Suppressor macrophage treated with lipopolysaccharide for 4 hours (primary cell): ENCODE measurements around the gene TBL1X.

ENCODE experiments used
- DNase-seq: peaks from one replicate; pipeline ENCODE4 v3.0.0-alpha.2; 2020

TBL1X gene

GRCh38 chrX:9538544-9539045 is 73.7 kb downstream of the TBL1X start:
- no peak for DNase-seq

DNA sequence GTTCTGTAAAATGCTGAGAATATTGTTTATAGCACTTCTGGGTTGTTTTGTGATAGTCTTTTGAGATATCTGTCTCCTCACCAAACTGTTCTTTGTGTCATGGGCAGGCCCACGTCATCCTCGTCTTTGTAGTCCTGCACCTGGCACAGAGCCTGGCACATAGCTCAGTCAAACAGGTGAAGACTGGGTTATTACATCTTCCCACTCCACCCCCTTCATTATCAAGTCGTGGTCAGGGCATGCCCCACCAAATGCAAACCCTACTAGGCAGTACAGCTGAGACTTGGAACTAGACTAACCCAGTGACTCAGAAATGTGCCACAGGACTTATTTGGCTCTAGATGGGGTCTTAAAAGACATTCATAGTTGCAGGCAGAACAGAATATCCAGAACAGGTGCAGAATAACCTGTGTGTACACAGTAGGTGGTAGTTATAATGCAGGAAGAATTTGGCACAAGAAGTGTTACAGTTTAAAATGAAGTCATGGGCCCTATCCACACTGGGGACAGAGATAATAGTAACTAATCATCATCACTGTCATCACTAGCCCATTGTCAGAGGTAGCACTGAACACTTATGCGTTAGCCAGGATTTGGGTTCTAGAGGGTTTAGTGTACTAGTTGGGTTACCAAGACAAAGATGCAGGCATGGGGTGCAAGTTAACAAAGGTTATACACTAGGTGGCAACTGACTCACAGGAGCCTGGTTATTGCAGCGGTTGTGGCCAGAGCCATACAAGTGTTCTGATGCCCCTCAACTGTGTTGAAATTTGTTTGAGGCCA is 74.9 kb downstream of the TBL1X start:
- no peak for DNase-seq

DNA sequence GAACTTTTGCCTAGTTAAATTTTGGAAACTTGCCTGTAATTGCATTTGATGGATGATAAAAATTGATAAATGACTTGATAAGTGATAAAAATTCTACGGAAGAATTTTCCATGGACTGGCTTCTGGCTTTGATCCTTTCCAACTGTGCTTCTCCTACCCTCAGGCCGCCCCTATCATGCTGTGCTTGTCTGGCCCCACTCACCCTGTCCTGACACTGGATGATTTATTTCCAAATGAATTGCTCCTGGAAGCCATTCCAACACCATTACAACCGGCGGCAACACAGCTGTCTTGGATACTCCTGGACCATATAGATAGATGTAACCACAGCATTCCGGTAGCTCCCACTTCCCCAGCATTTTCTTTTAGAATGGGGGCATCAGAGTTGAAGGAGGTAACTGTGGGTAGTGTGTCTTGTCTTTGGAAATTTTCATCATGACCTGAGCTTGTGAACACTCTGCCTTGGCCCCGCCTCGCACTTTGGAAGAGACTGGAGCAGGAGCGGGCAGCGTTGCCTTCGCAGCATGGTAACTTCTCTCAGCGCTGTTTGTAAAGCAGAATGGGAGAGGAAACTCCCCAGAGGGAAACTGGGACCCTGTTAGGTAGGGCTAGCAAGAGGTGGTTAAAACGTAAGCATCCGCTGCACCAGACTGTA is 77.4 kb downstream of the TBL1X start:
- DNase-seq = no peak

GRCh38 chrX:9542761-9543111 is 77.9 kb downstream of the TBL1X start:
- DNase-seq = no peak

- DNase-seq = peak; percentile 14
Measured at GRCh38 chrX:9555354-9555753, 90.5 kb downstream of the TBL1X start.

- peak; percentile 1 for DNase-seq
Measured at GRCh38 chrX:9557091-9557490, 92.2 kb downstream of the TBL1X start.

DNA sequence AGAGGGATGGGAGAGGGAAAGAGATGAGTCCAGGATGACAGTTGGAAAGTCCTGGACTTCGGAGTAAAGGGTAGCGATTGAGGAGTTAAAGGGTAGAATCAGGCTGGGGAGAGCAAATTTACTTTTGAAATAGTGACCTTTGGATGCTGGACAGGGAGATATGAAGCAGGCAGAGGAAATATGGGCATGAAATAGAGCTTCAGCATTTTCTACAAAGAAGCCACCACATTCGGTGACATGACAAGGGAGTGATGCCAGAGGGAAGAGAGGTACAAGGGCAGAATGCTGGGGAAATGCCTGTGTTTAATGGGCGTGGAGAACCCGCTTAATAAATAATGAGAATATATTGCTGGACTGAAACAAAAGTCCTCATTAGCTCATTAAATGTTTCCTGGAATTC is 92.7 kb downstream of the TBL1X start:
- no peak for DNase-seq

DNA sequence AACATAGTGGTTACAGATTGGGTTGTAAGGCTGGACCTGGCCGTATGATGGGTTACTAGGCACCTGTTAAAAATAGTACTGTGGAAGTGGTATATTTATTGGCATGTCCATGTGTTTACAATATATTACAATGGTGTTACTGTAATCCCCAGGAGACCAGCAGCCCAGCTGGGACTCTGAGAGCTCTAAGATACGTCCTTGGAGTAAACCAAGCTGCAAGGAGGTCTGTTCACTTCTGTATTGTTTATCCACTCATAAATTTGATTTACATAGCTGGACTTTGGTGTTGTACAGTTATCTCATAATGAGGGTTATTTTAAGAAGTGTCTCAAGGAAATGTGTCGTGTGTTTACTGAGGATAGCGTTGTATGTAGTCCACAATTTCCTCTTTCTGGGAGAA is 93.8 kb downstream of the TBL1X start:
- DNase-seq = no peak

DNA sequence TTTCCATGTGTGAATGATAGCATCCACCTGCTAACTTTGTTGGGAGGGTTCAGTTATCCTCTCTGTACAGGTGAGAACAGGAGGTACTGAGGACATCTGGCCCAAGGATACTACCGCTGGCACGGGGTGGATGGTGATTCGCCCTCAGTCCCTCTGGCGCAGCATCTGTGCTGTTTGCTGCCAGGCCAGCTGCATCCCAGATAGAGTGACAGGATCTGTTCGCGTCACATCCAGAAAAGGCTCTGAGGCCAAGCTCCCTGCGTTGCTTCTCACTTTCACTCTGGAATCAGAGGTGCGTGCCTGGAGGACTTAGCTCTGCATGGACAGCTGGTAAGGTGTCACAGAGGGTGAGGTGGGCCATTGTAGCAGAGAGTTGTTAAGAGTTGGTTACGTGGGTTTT is 95.4 kb downstream of the TBL1X start:
- no peak for DNase-seq

DNA sequence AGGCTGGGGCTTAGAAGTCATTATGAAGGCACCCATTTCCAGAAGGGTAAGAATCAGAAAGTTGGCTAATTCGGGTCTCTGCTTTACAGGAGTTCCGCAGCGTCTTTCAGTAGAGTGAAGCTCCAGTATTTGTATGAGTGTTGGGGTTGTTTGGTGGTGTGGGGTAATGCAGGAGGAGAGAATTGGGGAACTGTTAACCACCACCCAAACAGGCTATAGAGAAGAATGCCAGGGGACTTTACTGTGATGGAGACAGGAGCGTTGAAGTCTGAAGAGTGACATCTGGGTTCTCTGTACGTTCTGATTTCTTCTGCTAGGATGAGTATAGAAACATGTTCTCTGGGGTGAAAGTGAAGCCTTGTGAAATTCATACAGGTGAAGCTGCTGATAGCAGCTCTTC is 96.3 kb downstream of the TBL1X start:
- no peak for DNase-seq

DNA sequence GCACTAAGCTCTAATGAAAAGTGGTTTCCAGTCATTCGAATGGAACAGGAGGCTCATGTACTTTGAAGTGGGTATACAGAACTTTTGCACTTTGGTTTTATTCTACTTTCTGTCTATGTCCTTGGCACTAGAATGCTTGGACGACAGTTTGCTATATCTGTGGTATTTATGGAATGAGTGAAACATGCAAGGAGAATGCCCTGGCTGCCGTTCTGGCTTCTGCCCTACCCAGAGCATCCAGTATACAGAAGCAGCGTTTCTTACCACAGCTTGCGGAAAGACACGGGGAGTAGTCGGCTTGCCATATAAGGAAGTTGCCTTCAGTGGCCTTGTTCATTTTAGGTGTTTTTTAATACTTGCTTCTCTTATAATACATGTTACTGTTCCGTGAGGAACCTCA is 98.0 kb downstream of the TBL1X start:
- no peak for DNase-seq

DNA sequence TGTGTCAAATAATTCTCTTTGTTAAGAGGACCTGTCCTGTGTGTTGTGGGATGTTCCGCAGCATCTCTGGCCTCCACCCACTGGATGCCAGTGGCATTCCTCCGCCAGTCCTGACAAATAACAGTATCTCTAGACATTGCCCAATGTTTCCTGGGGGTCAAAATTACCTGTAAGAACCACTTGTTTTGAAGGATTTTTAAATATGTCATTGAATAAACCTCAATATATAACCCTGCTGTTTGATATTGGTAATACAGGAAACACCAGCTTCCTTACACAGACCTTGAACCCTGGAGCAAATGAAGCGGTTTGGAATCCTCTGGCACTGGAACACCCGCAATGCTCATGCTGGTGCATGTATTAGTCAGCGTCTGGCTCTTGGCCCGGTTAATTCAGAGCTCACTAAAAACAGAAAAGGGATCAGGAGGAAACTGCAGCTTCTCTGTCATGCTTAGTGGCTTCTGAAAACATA is 101.3 kb downstream of the TBL1X start:
- peak; percentile 19 for DNase-seq

- no peak for DNase-seq
Measured at GRCh38 chrX:9569876-9570301, 105.0 kb downstream of the TBL1X start.

GRCh38 chrX:9573282-9574106 is 108.6 kb downstream of the TBL1X start:
- no peak for DNase-seq

GRCh38 chrX:9576059-9576458 is 111.2 kb downstream of the TBL1X start:
- DNase-seq = no peak

DNA sequence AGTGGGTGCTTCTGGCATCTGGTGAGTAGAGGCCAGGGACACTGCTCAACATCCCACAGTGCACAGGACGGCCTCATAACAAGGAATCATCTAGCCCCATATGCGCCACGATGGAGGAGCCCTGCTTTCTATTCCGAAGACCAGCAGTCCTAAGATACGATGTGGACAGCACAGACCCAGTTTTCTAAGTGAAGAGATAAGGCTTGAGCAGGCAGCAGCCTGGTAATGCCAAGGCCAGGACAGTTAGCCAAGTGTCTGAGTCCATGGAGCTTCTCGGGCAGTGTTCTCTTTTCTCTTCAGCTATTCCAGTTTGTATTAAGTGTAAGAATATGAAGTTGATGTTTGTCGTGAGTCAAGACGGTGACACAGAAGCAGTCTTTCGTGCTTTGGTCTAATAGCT is 112.7 kb downstream of the TBL1X start:
- no peak for DNase-seq

- no peak for DNase-seq
Measured at GRCh38 chrX:9578083-9578779, 113.4 kb downstream of the TBL1X start.

- DNase-seq = no peak
Measured at GRCh38 chrX:9581771-9582385, 117.0 kb downstream of the TBL1X start.

DNA sequence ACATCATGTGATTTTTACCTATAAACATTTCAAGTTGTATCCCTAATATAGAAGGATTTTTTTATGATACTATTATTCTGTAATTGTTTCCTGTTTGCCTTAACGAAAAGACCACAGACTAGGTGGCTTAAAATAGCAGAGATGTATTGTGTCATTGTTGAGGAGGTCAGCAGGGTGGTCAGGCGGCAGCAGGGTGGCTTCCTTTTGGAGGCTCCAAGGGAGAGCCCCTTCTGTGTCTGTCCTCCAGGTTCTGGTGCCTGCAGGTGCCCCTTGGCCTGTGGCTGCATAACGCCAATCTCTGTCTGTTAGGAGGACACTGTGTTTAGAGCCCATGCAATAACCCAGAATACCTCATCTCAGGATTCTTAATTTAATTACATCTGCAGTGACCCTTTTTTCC is 118.1 kb downstream of the TBL1X start:
- DNase-seq = no peak

GRCh38 chrX:9586992-9587392 is 122.1 kb downstream of the TBL1X start:
- DNase-seq = no peak

GRCh38 chrX:9587642-9588041 is 122.8 kb downstream of the TBL1X start:
- DNase-seq = no peak

DNA sequence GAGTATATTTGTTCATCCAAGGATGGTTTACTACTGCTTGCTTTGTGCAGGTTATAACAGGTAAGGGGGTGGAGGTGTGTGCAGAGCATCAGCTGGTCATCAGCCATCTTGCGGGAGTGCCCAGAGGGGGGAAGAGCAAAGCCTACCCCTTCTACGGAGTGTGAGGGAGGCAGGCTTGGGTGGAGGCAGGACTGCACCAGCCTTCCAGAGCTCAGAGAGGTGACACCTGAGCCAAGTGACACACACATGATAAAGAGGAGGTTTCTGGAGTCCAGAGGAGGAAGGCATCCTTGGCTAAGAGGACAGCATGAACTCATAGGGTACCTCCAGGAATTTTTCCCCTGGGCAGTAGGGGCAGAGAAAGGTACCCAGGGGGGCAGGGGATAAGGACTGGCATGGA is 126.6 kb downstream of the TBL1X start:
- DNase-seq = no peak
